K562 (cell line): Measurements from ENCODE around the gene ARMC12. TPM values are rescaled to one million over a fixed set of nuclear protein-coding genes. Genes with fewer than 3 reads are reported as not detected.

ENCODE experiments used
- ADNP ChIP-seq: fragments of 200-800 bp; sonication (Bioruptor generic); IDR thresholded peaks from 2 replicates; pipeline ENCODE4 v1.6.1; 2016; ENCODE audit warnings: missing genetic modification characterization, missing compliant biosample characterization
- ARID2 ChIP-seq: fragments of 450-650 bp; IDR thresholded peaks from 2 replicates; pipeline ENCODE4 v1.6.1; 2017; ENCODE audit warnings: antibody characterized with exemption, mild to moderate bottlenecking
- ATF4 ChIP-seq: fragments of 450-650 bp; formaldehyde crosslinking; IDR thresholded peaks from 2 replicates; pipeline ENCODE4 v1.4.0; 2022; ENCODE audit warnings: mild to moderate bottlenecking, moderate library complexity
- CREBBP ChIP-seq: IDR thresholded peaks from one replicate; pipeline ENCODE4 v1.6.1; 2012; ENCODE audit warnings: low read depth, mild to moderate bottlenecking, control low read depth, inconsistent platforms, low read length
- E2F8 ChIP-seq: fragments of 450-650 bp; IDR thresholded peaks from 2 replicates; pipeline ENCODE4 v1.7.1; 2018; ENCODE audit warnings: mild to moderate bottlenecking, low read depth; ENCODE audit not compliant: partially characterized antibody
- EWSR1 ChIP-seq: fragments of 450-650 bp; IDR thresholded peaks from 2 replicates; pipeline ENCODE4 v1.6.1; 2018; ENCODE audit warnings: borderline replicate concordance, mild to moderate bottlenecking, low read depth, moderate library complexity; ENCODE audit not compliant: partially characterized antibody
- FIP1L1 ChIP-seq: fragments of 200-400 bp; formaldehyde crosslinking; IDR thresholded peaks from 2 replicates; pipeline ENCODE4 v1.6.1; 2018; ENCODE audit warnings: mild to moderate bottlenecking, low read depth, low read length; ENCODE audit not compliant: poor library complexity, severe bottlenecking
- HES1 ChIP-seq: fragments of 450-650 bp; IDR thresholded peaks from 2 replicates; pipeline ENCODE4 v1.6.1; 2016; ENCODE audit warnings: low read depth, mild to moderate bottlenecking, moderate library complexity
- HNRNPH1 ChIP-seq: fragments of 200-400 bp; formaldehyde crosslinking; optimal IDR thresholded peaks from 2 replicates; pipeline ENCODE3; 2017; ENCODE audit warnings: low read depth, mild to moderate bottlenecking, low read length, moderate library complexity
- LEF1 ChIP-seq: fragments of 450-650 bp; IDR thresholded peaks from 2 replicates; pipeline ENCODE4 v1.6.1; 2016; ENCODE audit warnings: mild to moderate bottlenecking
- NFXL1 ChIP-seq: fragments of 450-650 bp; formaldehyde crosslinking; IDR thresholded peaks from 2 replicates; pipeline ENCODE4 v1.4.0; 2021; ENCODE audit warnings: mild to moderate bottlenecking
- PRMT5 ChIP-seq: sonication (generic); formaldehyde crosslinking; IDR thresholded peaks from 2 replicates; pipeline ENCODE4 v1.5.0; 2020; ENCODE audit warnings: missing genetic modification reagents
- PYGO2 ChIP-seq: fragments of 450-650 bp; IDR thresholded peaks from 2 replicates; pipeline ENCODE4 v1.6.1; 2016; ENCODE audit warnings: mild to moderate bottlenecking, missing genetic modification characterization, moderate library complexity, missing compliant biosample characterization
- RBM39 ChIP-seq: fragments of 200-400 bp; formaldehyde crosslinking; optimal IDR thresholded peaks from 2 replicates; pipeline ENCODE3; 2018; ENCODE audit warnings: low read depth, low read length
- SNAPC5 ChIP-seq: fragments of 250-450 bp; sonication (Bioruptor Pico); IDR thresholded peaks from 2 replicates; pipeline ENCODE4 v1.8.0; 2021; ENCODE audit warnings: moderate library complexity, mild to moderate bottlenecking, inconsistent platforms
- TCF3 ChIP-seq: sonication (generic); formaldehyde crosslinking; IDR thresholded peaks from 2 replicates; pipeline ENCODE4 v1.4.0; 2020; ENCODE audit warnings: mild to moderate bottlenecking, missing genetic modification reagents
- XRCC4 ChIP-seq: IDR thresholded peaks from one replicate; pipeline ENCODE4 v1.6.1; 2011; ENCODE audit not compliant: insufficient read depth, insufficient read length; ENCODE audit errors: extremely low read depth
- ZBTB17 ChIP-seq: fragments of 450-650 bp; formaldehyde crosslinking; IDR thresholded peaks from 2 replicates; pipeline ENCODE4 v1.4.0; 2020; ENCODE audit warnings: mild to moderate bottlenecking
- ZBTB5 ChIP-seq: fragments of 450-650 bp; IDR thresholded peaks from 2 replicates; pipeline ENCODE4 v1.6.1; 2017; ENCODE audit warnings: antibody characterized with exemption
- ZNF174 ChIP-seq: fragments of 250-450 bp; sonication (Bioruptor Pico); IDR thresholded peaks from 2 replicates; pipeline ENCODE4 v1.4.0; 2020; ENCODE audit warnings: mild to moderate bottlenecking
- ZNF212 ChIP-seq: fragments of 450-650 bp; formaldehyde crosslinking; IDR thresholded peaks from 2 replicates; pipeline ENCODE4 v1.4.0; 2020; ENCODE audit warnings: mild to moderate bottlenecking
- ZNF232 ChIP-seq: sonication (generic); formaldehyde crosslinking; IDR thresholded peaks from 2 replicates; pipeline ENCODE4 v1.8.0; 2022; ENCODE audit warnings: mild to moderate bottlenecking, missing genetic modification reagents
- ZNF282 ChIP-seq: sonication (generic); formaldehyde crosslinking; IDR thresholded peaks from 2 replicates; pipeline ENCODE4 v1.8.1; 2023; ENCODE audit warnings: missing genetic modification reagents
- ZNF384 ChIP-seq: IDR thresholded peaks from 2 replicates; pipeline ENCODE4 v1.6.1; 2012; ENCODE audit warnings: low read depth, low read length, improper control_type of control experiment
- ZNF511 ChIP-seq: sonication (generic); formaldehyde crosslinking; IDR thresholded peaks from 2 replicates; pipeline ENCODE4 v1.8.0; 2022; ENCODE audit warnings: mild to moderate bottlenecking, missing genetic modification reagents
- ZNF695 ChIP-seq: fragments of 450-650 bp; formaldehyde crosslinking; IDR thresholded peaks from 2 replicates; pipeline ENCODE4 v1.4.0; 2020; ENCODE audit warnings: mild to moderate bottlenecking, moderate library complexity
- polyA plus RNA-seq, 8 experiments: library from polyadenylated mRNA; depleted of rRNA in 4 of 8; stranded (reverse) in 5 of 8; unstranded in 3 of 8; fragments of >200 nt; fragmentation: Nextera tagmentation in 2 of 8; fragmentation: Illumina TruSeq in 1 of 8; extraction: Ambion mirVana in 2 of 8; extraction: Trizol in 1 of 8; gene quantifications; 2 replicates each; pipeline versions ENCODE4 v1.2.1 to v1.2.3, GENCODE V29; 2011 to 2014; ENCODE audit warnings: inconsistent platforms in 1 of 8, missing spikeins in 1 of 8
- total RNA-seq, 7 experiments: library from RNA; depleted of rRNA in 6 of 7; stranded (reverse); fragments of >200 nt in 6 of 7; fragmentation: Illumina TruSeq in 2 of 7; extraction: Trizol in 2 of 7; gene quantifications; 2 replicates each; pipeline versions ENCODE4 v1.2.1 to v1.2.3, GENCODE V29; 2011 to 2021; ENCODE audit warnings: low replicate concordance in 1 of 7

ARMC12 gene
- total and polyA plus RNA-seq, 9 of the 15 experiments (the other 6 are each of a cell fraction or from before 2014, with no cell fraction given), result 0.09 to 0.58 (median 0.31) TPM; not detected in 3

- TF ChIP-seq EWSR1 (no peak), CREBBP (no peak), TCF3 (CRISPR knock-in tag) (no peak), LEF1 (no peak), ZNF174 (CRISPR knock-in tag) (no peak), PRMT5 (CRISPR knock-in tag) (no peak), PYGO2 (tag) (no peak), ARID2 (no peak), ADNP (tag) (no peak), ZNF695 (CRISPR knock-in tag) (no peak), ZNF511 (no peak), ZNF232 (CRISPR knock-in tag) (no peak), RBM39 (no peak), HES1 (no peak), ZBTB17 (CRISPR knock-in tag) (no peak), ZNF212 (CRISPR knock-in tag) (no peak), ATF4 (CRISPR knock-in tag) (no peak), FIP1L1 (no peak), ZNF384 (no peak), NFXL1 (CRISPR knock-in tag) (no peak), XRCC4 (no peak), HNRNPH1 (no peak), SNAPC5 (CRISPR knock-in tag) (no peak), ZNF282 (CRISPR knock-in tag) (no peak), ZBTB5 (no peak), E2F8 (no peak)
Observed at GRCh38 chr6:35731414-35731735, 5.5 kb upstream of the ARMC12 start (continued).
